Fibroblast of skin of scalp (primary cell): Measurements from ENCODE around the gene REEP6.
A peak's percentile ranks its signal among the peaks of the same experiment; 100 is the strongest.
"Not testable (repeated sequence)": the region's sequence is repeated elsewhere in the genome, so short reads cannot be mapped to it uniquely, and the experiment has no call there.

Experiments
- DNase-seq: peaks from one replicate; pipeline ENCODE4 v3.0.0-alpha.2; 2013

Gene REEP6

GRCh38 chr19:1490311-1491113 lies 469 bp upstream of the REEP6 start, which contains the start of gene PCSK4:
TSS of gene PCSK4 (minus strand) at chr19:1490350. CDS start at chr19:1490346, 4 bp downstream.
- DNase-seq = peak; percentile 99

- DNase-seq = no peak
These were observed 829 bp downstream of the REEP6 start for GRCh38 chr19:1491849-1492170.

GRCh38 chr19:1492474-1493006 lies 1.6 kb downstream of the REEP6 start:
- DNase-seq = no peak

GRCh38 chr19:1494115-1494815 lies 3.3 kb downstream of the REEP6 start:
- DNase-seq = no peak

- no peak for DNase-seq
These were observed 4.2 kb downstream of the REEP6 start for GRCh38 chr19:1495051-1495798.

- no peak for DNase-seq
These were observed 5.1 kb downstream of the REEP6 start for GRCh38 chr19:1495799-1496713.

GRCh38 chr19:1496714-1497577 lies 6.0 kb downstream of the REEP6 start:
- DNase-seq = no peak

- DNase-seq = no peak
These were observed 6.7 kb downstream of the REEP6 start for GRCh38 chr19:1497578-1498235.

GRCh38 chr19:1499231-1499630 lies 8.2 kb downstream of the REEP6 start:
- not testable (repeated sequence) for DNase-seq

- no peak for DNase-seq
These were observed 10.2 kb downstream of the REEP6 start for GRCh38 chr19:1501200-1501595.

GRCh38 chr19:1502433-1503088 lies 11.6 kb downstream of the REEP6 start:
- no peak for DNase-seq

- DNase-seq = peak; percentile 29
These were observed 12.3 kb downstream of the REEP6 start for GRCh38 chr19:1503089-1503924.

- DNase-seq = no peak
These were observed 13.2 kb downstream of the REEP6 start for GRCh38 chr19:1503925-1504773.

GRCh38 chr19:1505012-1505411 lies 14.0 kb downstream of the REEP6 start:
- no peak for DNase-seq

- no peak for DNase-seq
These were observed 15.3 kb downstream of the REEP6 start for GRCh38 chr19:1505991-1506881.

GRCh38 chr19:1507192-1507660 lies 16.2 kb downstream of the REEP6 start:
- no peak for DNase-seq
